22Rv1 (cell line): ENCODE measurements around the gene C1orf53.

Experiments
- H3K27ac ChIP-seq: fragments of 450-650 bp; 2 replicates; pipeline ENCODE4 v1.5.1; 2017
- ZFX ChIP-seq: fragments of 450-650 bp; IDR thresholded peaks from 2 replicates; pipeline ENCODE4 v1.6.1; 2017; ENCODE audit warnings: antibody characterized with exemption, borderline replicate concordance
- TF ChIP-seq, protein P1 (sequence below): fragments of 450-650 bp; IDR thresholded peaks from 2 replicates; pipeline ENCODE4 v1.5.1; 2017; ENCODE audit warnings: mild to moderate bottlenecking

Gene C1orf53

DNA sequence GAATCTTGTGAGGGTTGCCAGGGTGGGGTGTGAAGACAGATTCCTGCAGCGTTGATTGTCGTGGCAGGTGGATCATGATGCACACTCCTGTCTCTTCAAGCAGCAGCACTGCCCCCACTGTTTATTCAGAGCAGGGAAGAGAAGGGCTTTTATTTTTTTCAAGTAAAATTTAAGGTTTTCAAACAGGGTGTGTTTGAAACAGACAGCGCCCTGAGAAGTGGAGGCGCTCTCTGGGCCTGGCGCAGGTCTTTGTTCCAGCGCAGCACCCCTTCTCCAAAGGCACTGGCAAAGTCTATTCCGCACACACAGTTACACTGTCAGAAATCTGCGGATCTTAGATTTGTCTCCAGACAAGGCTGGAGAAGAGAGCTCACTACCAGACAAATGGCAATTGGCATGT is 7.0 kb downstream of the C1orf53 start:
- no peak overlapping the region for H3K27ac ChIP-seq
- no peak for TF ChIP-seq ZFX
- TF ChIP-seq, protein P1, sequence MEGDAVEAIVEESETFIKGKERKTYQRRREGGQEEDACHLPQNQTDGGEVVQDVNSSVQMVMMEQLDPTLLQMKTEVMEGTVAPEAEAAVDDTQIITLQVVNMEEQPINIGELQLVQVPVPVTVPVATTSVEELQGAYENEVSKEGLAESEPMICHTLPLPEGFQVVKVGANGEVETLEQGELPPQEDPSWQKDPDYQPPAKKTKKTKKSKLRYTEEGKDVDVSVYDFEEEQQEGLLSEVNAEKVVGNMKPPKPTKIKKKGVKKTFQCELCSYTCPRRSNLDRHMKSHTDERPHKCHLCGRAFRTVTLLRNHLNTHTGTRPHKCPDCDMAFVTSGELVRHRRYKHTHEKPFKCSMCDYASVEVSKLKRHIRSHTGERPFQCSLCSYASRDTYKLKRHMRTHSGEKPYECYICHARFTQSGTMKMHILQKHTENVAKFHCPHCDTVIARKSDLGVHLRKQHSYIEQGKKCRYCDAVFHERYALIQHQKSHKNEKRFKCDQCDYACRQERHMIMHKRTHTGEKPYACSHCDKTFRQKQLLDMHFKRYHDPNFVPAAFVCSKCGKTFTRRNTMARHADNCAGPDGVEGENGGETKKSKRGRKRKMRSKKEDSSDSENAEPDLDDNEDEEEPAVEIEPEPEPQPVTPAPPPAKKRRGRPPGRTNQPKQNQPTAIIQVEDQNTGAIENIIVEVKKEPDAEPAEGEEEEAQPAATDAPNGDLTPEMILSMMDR: no peak

GRCh38 chr1:197910120-197910991 is 7.9 kb downstream of the C1orf53 start:
- no peak overlapping the region for H3K27ac ChIP-seq

DNA sequence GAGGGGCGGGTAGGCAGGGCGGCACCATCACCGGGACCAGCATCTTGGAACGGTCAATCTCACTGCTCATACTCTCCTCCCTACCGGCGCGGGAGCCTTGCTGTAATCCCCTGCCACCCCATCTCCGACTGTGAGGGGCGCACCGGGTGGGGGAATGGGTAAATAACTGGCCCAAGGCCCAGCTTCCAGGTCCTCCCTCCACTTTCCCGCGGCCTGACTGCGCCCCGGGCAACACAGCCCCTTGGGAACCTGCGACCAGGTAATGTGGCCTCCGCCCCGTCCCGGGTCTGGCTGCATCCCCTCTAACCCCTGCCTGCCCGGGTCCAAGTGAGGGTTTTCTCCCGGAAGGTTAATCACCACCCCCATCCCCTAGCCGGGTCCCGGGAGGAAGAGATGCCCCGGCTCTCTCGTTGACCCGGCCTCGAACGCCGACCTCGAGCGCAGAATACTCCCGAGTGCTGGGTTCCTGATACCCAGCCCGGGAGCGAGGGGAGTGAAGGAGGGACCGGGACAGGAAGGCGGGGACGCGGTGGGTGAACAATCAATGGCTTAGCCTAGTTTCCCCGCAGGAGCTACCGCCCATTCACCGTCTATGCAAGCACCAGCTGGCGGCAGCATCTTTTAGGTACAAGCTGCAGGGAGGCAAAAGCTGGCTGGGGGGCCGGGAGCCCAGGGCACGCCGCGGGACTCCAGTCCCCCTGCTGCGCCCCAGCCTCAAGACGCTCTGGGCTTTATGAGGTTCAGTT is 8.9 kb downstream of the C1orf53 start:
- TF ChIP-seq ZFX: no peak
- TF ChIP-seq, protein P1: no peak; the same call in 1 of the 2 replicates
- H3K27ac ChIP-seq: no peak overlapping the region

More at GRCh38 chr1:197910120-197910991, 7.9 kb downstream of the C1orf53 start:
- TF ChIP-seq, protein P1: no peak
- no peak for TF ChIP-seq ZFX

GRCh38 chr1:197911857-197912696 is 9.6 kb downstream of the C1orf53 start:
- no peak overlapping the region for H3K27ac ChIP-seq
- TF ChIP-seq, protein P1: no peak
- TF ChIP-seq ZFX: no peak

DNA sequence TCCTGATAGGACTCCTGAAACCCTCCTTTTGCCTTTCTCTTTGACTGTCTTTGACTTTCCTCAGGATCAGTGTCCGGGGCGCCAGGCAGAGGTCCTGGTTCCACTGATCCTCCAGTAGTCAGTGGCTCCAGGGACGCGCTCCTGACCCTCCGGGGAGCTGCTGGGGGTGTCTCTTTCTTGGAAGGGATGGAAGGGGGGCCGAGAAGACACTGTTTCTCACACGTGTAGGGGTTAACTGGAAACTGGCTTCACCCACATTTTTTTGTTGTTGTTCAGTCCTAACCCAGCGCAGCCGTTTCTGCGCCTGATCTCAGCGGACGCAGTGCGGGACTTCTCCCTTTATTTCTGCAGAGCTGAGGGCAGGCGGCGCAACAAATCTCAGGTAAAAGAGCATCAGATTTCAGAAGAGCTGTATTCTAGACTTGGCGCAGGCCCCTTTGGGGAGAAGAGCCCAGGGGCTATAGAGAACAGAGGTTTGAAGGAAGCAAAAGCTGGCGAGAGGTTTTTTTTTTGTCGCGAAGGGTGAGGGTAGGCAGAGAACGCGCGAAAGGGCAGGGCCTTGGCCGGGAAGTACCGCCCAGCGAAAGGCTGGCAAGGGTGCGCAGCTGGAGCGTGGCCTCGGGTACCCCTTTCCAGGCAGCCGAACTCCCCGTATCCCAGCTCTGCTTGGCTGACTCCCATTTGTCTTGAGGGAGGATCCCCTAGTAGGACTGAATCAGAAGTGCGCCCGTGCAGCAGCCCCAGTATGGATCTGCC is 10.5 kb downstream of the C1orf53 start:
- no peak overlapping the region for H3K27ac ChIP-seq
- TF ChIP-seq ZFX: no peak
- TF ChIP-seq, protein P1: no peak

GRCh38 chr1:197913495-197914276 is 11.3 kb downstream of the C1orf53 start:
- no peak overlapping the region for H3K27ac ChIP-seq
- TF ChIP-seq, protein P1: no peak
- no peak for TF ChIP-seq ZFX
